Measurements from ENCODE around the gene ING5. TPM values are rescaled to one million over a fixed set of nuclear protein-coding genes. Genes with fewer than 3 reads are reported as not detected.
"Not testable (repeated sequence)": the region's sequence is repeated elsewhere in the genome, so short reads cannot be mapped to it uniquely, and the experiment has no call there.

ING5 gene
- total and polyA plus RNA-seq, 7 donors = 14.5 to 25.4 (median 18.9) TPM

- ATAC-seq = peak; percentile 93 to 98 (median 95)
- Histone ChIP-seq H3K9me3 (no peaks in the 10 kb centered on the region), H3K4me1 (peaks cover 16% of the 10 kb centered on the region), H3K27ac (peak overlapping the region; percentile 94), H3K4me3 (peak overlapping the region; percentile 28), H3K27me3 (ENCODE audit: insufficient read depth in 3 of 3, low read length in 2 of 3) (no peaks in the 10 kb centered on the region), H3K36me3 (ENCODE audit: insufficient read depth in 1 of 2, low read depth in 1 of 2) (peaks cover 0 to 29% of the 10 kb centered on the region in 2 donors)
- intact Hi-C loops (cut with DNase I) = no loop called here
- peak; percentile 85 to 90 for DNase-seq
- TF ChIP-seq CTCF (IDR thresholded peaks at IDR 0.05) = no peak
- WGBS, 3 donors = 21 to 49% (median 34%) methylated on average over 19 of the region's 19 CpGs
These were observed 26.8 kb downstream of the ING5 start for GRCh38 chr2:241728627-241729026.

GRCh38 chr2:241729868-241730267 is 28.0 kb downstream of the ING5 start:
- H3K27me3 ChIP-seq (ENCODE audit: insufficient read depth in 3 of 3, low read length in 2 of 3) = no peaks in the 10 kb centered on the region
- H3K36me3 ChIP-seq (ENCODE audit: insufficient read depth in 1 of 2, low read depth in 1 of 2) = peaks cover 0 to 17% of the 10 kb centered on the region in 2 donors
- DNase-seq = no peak
- peaks cover 20% of the 10 kb centered on the region for H3K4me1 ChIP-seq
- no peak for ATAC-seq
- no peak for TF ChIP-seq CTCF (IDR thresholded peaks at IDR 0.05)
- intact Hi-C loops (cut with DNase I) = loop anchor here (5.0 to 10.0 kb wide), 3 partner anchors 43 to 875 kb away; partner anchors contain the start of gene DTYMK (in 1 of the 2)
- no peaks in the 10 kb centered on the region for H3K9me3 ChIP-seq
- 86 to 93% (median 88%) methylated on average over 6 of the region's 6 CpGs for WGBS, 3 donors
- H3K27ac ChIP-seq = peak overlapping the region; percentile 94
- no peak overlapping the region for H3K4me3 ChIP-seq

- DNase-seq (no peak), ATAC-seq (no peak)
- H3K9me3 ChIP-seq = no peaks in the 10 kb centered on the region
- 82 to 89% (median 89%) methylated on average over 12 of the region's 12 CpGs for WGBS, 3 donors
- no peak for TF ChIP-seq CTCF (IDR thresholded peaks at IDR 0.05)
- H3K4me1 ChIP-seq = peaks cover 20% of the 10 kb centered on the region
- intact Hi-C loops (cut with DNase I) = loop anchor here (5.0 to 10.0 kb wide), 3 partner anchors 43 to 876 kb away; partner anchors contain the start of gene DTYMK (in 1 of the 2)
- no peak overlapping the region for H3K27ac ChIP-seq
- H3K4me3 ChIP-seq = no peak overlapping the region
- H3K36me3 ChIP-seq (ENCODE audit: insufficient read depth in 1 of 2, low read depth in 1 of 2) = peaks cover 0 to 9% of the 10 kb centered on the region in 2 donors
- no peaks in the 10 kb centered on the region for H3K27me3 ChIP-seq (ENCODE audit: insufficient read depth in 3 of 3, low read length in 2 of 3)
These were observed 28.9 kb downstream of the ING5 start for GRCh38 chr2:241730671-241731293.

GRCh38 chr2:241732513-241733186 is 30.8 kb downstream of the ING5 start:
- intact Hi-C loops (cut with DNase I) = loop anchor here (5.0 to 10.0 kb wide), 3 partner anchors 45 to 878 kb away; partner anchors contain the start of gene DTYMK (in 1 of the 2)
- H3K36me3 ChIP-seq (ENCODE audit: insufficient read depth in 1 of 2, low read depth in 1 of 2); H3K27me3 ChIP-seq (ENCODE audit: insufficient read depth in 3 of 3, low read length in 2 of 3); ATAC-seq; H3K4me3 ChIP-seq; H3K27ac ChIP-seq; H3K9me3 ChIP-seq: not testable (repeated sequence)
- DNase-seq = peak; percentile 79 to 87
- 36 to 41% (median 37%) methylated on average over 19 to 25 of the region's 26 CpGs for WGBS, 3 donors
- TF ChIP-seq CTCF (IDR thresholded peaks at IDR 0.05) = peak; percentile 33
- peaks cover 20% of the 10 kb centered on the region for H3K4me1 ChIP-seq

Data from psoas muscle (tissue), 8 donors.